Renal cortical epithelial cell (primary cell): ENCODE data around the gene MTA1. TPM values are rescaled to one million over a fixed set of nuclear protein-coding genes. Genes with fewer than 3 reads are reported as not detected.

Source experiments
- DNase-seq: peaks from one replicate; pipeline ENCODE4 v3.0.0-alpha.2; 2011; ENCODE audit warnings: low read depth
- total RNA-seq: library from RNA; depleted of rRNA; stranded (reverse); fragments of >200 nt; gene quantifications from 2 replicates; pipeline ENCODE4 v1.2.3, GENCODE V29; 2014

The MTA1 gene
- total RNA-seq, 1 donor from 2014 or later, result 47.3 TPM

- no peak for DNase-seq
Measured at GRCh38 chr14:105442834-105443233, 23.2 kb downstream of the MTA1 start.

GRCh38 chr14:105444859-105445258, 25.2 kb downstream of the MTA1 start:
- DNase-seq, result no peak

GRCh38 chr14:105445290-105445689, 25.7 kb downstream of the MTA1 start:
- no peak for DNase-seq

GRCh38 chr14:105445901-105446845, 26.5 kb downstream of the MTA1 start:
- DNase-seq, result no peak

DNA sequence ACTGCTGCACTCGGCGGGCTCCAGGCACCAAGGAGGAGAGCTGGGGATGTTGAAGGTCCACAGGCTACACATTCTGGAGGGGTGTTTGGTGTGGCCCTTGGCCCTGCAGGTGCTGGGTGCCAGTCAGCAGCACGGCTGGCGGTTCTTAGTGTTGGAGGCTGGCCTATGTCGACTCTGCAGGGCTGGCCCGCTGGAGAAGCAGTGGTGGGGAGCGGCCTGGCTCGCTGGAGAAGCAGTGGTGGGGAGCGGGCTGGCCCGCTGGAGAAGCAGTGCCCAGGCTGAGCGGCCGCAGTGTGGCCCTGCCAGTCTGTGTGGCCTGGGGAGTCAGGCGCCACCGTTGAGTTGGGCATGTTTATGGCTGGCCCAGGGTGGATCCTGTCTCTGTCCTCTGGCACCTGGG, 27.3 kb downstream of the MTA1 start:
- DNase-seq, result no peak

DNA sequence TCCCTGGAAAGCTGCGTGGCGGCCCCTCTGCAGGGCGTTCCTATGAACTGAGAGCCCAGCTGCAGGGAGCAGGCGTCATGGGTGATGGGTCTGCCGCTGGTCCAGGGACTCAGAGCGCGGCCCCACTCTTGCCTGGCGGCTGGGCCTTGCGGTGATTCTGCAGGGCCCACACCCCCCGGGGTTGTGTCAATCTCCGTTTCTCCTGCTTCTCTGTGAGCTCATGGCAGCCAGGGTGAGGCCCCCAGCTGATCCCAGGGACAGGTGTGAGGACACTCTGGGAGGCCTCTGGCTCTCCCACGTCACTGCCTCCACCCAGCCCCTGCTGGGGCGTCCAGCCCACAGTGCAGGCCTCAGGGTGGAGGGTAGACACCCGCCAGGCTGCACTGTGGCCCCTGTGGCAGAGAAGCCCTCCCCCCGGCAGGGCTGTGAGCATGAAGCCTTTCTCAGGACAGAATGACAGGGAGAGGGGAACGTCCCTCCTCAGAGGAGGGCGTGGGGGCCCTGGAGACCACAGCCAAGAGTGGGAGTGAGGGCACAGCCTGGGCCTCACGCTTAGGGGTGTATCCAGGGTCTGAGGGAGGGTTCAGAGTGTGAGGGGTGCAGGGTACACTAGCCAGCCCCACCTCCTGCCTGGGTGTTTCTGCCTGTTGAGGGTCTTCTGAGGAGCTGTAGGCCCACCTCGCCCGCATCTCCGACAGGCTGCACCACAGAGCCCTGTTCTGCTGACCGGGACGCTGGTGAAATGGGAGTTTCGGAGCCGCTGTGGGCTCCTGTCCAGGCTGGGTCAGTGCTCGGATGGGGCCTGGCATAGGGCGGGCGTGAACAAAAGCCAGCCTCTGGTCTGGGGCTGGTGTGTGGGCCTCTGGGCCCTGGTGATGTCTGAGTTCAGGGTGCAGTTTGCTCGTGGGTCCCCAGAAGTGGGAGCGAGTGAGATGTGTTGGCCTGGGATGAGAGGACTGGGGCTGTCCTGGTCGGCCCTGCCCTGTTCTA, 28.3 kb downstream of the MTA1 start:
- DNase-seq, result no peak

- DNase-seq, result peak; percentile 13
Measured at GRCh38 chr14:105448706-105449111, 29.1 kb downstream of the MTA1 start.

- no peak for DNase-seq
Measured at GRCh38 chr14:105449276-105450122, 29.9 kb downstream of the MTA1 start.

- DNase-seq, result no peak
Measured at GRCh38 chr14:105450123-105450505, 30.5 kb downstream of the MTA1 start.

DNA sequence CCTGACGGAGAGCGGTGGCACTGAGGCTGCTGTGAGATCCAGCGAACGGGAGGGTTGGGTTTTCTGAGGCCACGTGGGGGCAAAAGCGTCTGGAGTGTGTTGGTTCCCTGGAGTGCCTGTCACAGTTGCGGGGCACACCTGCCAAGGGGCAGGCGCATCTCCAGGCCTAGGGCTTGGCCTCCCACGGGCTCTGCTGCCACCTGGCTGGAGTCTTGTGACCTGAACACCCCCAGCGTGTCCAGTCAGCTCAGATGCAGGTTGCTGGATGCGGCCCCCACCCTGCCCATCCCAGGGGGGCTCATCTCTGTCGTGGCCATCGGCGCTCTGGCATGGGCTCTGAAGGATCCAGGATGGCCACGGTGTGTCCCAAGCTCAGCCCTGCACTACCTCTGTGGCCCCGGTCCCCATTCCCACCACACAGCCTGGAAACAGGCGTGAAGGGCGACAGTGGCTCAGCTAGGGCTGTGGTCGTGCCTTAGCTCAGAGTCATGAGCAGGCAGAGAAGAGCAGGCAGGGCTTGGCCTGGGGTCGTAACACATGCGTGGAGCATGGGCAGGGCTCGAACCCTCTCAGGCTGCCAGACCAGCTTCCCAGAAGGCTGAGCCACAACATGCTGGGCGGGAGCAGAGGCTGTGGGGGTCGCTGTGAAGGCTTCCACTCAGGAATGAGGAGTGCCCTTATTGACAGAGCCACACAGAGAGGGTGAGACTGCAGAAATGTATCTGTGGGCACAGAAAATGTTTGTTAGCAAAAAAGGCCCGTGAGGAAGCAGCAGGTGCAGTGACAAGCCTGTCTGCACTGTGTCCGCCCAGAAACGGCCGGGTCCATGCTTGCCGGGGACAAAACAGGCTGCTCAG, 31.5 kb downstream of the MTA1 start:
- DNase-seq, result no peak

GRCh38 chr14:105452963-105453362, 33.3 kb downstream of the MTA1 start:
- DNase-seq, result no peak

- no peak for DNase-seq
Measured at GRCh38 chr14:105453847-105454246, 34.2 kb downstream of the MTA1 start.

DNA sequence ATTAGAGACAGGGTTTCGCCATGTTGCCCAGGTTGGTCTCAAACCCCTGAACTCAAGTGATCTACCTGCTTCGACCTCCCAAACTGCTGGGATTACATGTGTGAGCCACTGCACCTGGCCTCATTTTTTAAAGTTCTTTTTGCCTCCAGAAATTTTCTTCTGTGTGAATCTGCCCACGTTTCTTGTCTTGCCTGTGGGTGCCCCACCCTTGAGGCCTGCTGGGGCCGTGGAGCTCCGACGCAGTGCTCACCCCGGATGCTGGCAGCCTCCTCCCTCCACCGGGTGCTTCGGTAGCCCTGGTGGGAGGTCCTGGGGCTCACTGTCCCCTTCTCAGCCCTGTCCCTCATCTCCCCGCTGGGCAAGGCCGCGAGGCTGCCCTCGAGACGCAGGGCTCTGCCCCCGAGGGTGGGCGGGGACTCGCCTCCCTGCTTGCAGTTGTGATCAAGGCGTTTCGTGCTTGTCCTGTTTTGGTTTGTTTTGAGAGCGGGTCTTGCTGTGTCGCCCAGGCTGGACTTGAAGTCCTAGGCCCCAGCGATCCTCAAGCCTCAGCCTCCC, 35.5 kb downstream of the MTA1 start:
- DNase-seq, result no peak

DNA sequence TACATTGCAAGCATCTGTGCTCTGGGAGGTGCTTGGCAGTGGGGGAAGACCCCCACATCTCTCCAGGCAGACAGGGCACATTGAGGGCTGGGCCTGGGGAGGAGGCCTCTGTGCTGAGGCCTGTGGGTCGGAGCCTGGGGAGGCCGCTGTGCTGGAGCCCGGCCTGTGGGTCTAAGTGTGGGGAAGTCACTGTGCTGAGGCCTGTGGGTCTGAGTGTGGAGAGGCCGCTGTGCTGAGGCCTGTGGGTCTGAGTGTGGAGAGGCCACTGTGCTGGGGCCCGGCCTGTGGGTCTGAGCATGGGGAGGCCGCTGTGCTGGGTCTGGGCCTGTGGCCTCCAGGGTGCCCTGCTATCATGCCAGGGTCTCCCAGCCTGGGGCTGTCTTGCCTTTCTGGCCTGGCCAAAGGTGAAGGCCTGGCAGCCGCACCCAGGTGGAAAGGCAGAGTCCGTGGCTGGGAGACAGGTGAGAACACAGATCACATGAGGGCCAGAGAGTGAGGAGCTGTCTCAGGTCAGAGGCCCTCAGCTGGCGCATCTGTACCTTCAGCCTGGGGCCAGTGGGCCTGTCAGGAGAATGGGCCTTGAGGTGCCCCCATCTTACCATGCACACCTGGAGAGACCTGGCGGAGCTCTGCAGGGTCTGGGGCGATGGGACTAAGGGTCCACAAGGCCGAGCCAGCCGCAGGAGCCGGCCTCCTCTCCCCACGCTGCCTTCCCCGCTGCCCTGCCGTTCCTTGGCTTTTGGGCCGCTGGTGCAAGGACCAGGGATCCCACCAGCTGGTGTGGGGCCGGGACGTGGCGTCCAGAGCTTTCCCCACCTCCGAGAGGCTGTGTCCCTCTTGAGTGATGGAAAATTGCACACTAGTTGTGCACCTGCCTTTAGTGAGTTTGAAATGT, 36.4 kb downstream of the MTA1 start:
- no peak for DNase-seq

DNA sequence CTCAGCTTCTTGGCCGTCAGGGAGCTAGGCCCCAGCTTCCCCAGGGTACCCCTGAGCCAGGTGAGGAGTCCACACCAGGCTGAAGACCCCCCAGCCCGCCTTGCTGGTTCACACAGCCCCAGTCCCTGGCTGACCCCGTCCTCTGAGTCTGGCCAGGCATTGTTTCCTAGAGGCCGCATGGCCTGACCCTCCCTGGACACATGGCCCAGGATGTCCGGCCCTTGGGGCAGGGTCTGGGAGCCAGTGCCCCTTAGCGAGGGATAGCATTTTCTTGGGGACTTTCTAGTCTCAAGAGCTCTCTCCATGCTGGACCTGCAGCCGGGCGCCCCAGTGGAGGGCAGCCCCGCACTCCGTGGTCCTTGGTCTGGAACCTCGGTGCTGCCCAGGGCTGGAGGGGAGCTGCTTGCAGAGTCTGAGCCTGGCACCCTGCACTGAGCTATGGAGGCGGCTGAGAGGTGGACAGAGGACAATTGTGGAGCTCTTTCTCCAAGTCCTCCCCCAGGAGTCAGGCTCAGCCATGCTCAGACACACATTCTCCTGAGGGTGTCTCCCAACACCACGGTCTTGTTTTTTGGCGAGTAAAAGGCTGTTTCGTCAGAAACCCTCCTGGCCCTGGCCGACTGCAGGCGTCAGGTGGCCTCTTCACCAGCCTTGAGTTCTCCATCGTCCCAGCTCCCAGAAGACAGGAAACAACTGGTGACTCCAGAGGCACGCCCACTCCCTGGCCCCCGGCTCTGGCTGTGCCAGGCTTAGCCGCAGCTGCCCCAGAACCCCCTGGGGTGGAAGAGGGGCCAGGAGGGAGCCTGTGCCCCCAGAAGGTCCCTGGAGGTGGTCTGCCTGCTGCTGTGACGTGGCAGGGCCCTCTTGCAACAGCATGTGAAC, 37.4 kb downstream of the MTA1 start:
- no peak for DNase-seq

- no peak for DNase-seq
Measured at GRCh38 chr14:105458010-105458409, 38.4 kb downstream of the MTA1 start.

GRCh38 chr14:105458571-105458970, 38.9 kb downstream of the MTA1 start:
- no peak for DNase-seq

DNA sequence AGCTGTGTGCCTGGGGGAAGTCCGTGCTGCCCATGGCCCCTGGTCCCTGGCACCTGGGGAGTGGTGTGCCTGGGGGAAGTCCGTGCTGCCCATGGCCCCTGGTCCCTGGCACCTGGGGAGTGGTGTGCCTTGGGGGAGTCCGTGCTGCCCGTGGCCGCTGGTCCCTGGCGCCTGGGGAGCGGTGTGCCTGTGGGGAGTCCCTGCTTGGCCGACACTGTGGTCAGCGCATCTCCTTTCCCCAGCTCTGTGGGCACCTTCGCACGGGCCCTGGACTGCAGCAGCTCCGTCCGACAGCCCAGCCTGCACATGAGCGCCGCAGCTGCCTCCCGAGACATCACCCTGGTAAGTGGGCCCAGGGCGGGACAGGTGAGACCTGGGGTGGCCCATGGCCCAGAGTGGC, 40.5 kb downstream of the MTA1 start:
- DNase-seq, result no peak
